MM.1S (cell line): ENCODE data around the gene BOK.

Experiments
- EZH2 ChIP-seq: fragments of 300-600 bp; sonication (generic); optimal IDR thresholded peaks from 2 replicates; pipeline ENCODE3; 2017; ENCODE audit warnings: low read depth, mild to moderate bottlenecking, antibody characterized with exemption, low read length, mixed read lengths
- TF ChIP-seq, protein P1 (sequence below): fragments of 300-600 bp; sonication (generic); IDR thresholded peaks from 2 replicates; pipeline ENCODE4 v1.5.1; 2016; ENCODE audit warnings: antibody characterized with exemption, low read length, mixed read lengths

DNA sequence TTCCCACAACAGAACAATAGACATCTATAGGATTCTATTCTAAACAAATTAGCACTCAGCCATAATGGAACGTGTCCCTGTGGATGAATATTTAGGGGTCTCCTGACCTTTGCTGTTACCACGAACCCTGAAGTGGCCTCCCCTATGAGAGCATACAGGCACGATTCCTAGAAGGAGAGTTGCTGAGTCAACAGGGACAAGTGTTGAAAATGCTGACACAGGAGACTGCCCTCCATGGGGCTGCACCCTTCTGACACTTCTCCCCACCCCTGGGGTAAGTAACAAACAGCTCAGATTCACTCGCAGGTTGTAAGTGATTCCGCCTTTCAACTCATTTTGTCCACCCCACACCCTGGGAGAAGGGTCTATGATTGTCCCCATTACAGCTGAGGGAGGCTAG is 36.1 kb upstream of the BOK start:
- no peak for TF ChIP-seq EZH2
- TF ChIP-seq, protein P1, sequence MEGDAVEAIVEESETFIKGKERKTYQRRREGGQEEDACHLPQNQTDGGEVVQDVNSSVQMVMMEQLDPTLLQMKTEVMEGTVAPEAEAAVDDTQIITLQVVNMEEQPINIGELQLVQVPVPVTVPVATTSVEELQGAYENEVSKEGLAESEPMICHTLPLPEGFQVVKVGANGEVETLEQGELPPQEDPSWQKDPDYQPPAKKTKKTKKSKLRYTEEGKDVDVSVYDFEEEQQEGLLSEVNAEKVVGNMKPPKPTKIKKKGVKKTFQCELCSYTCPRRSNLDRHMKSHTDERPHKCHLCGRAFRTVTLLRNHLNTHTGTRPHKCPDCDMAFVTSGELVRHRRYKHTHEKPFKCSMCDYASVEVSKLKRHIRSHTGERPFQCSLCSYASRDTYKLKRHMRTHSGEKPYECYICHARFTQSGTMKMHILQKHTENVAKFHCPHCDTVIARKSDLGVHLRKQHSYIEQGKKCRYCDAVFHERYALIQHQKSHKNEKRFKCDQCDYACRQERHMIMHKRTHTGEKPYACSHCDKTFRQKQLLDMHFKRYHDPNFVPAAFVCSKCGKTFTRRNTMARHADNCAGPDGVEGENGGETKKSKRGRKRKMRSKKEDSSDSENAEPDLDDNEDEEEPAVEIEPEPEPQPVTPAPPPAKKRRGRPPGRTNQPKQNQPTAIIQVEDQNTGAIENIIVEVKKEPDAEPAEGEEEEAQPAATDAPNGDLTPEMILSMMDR: no peak
